CD4-positive, alpha-beta T cell treated with Interferon gamma for 1 hour (primary cell): ENCODE results near the gene ARVCF.
A peak's percentile ranks its signal among the peaks of the same experiment; 100 is the strongest.

ENCODE experiments used
- DNase-seq: peaks from one replicate; pipeline ENCODE4 v3.0.0-alpha.2; 2020

Gene ARVCF

DNA sequence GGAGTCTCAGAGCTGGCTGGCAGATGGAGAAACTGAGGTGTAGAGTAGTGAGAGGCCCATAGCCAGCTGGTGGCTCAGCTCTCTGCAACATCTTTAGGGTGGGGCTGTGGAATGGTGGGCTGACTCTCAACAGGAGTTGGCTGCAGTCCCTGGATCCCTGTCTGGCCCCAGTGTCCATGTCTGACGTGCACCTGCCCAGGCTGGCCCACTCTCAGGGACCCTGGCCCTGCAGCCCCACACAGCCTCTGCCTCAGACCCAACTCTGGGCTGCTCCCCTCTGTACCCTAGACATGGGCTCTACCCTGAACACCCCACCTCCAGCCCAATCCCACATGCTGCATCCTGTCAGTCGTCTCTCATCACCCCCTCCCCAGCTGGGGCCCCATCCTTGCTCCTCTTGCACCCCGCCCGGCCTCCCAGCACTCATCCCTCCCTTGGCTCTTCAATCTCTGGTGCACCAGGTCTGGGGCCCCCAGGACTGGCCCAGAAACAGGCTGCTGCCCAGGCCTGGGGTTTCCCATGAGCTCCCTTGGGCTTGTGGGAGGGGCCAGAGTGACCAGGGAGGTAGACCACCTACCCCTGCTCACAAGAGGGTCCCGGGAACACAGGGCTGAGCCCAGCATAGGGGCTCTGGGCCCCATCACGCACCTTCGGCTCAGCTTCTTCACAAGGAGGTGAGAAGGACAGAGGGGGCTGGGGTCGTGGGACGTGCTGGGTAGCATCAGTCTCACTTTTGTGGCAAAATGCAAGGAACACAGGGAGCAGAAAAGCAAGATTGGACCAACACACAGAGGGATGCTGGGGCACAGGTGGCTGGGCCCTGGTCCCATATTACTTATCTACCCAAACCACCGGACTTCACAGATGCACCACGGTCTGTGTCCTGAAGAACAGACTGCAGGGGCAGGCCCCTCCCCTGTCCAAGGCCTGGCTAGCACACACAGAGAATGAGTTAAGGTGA lies 31.5 kb downstream of the ARVCF start:
- no peak for DNase-seq

DNA sequence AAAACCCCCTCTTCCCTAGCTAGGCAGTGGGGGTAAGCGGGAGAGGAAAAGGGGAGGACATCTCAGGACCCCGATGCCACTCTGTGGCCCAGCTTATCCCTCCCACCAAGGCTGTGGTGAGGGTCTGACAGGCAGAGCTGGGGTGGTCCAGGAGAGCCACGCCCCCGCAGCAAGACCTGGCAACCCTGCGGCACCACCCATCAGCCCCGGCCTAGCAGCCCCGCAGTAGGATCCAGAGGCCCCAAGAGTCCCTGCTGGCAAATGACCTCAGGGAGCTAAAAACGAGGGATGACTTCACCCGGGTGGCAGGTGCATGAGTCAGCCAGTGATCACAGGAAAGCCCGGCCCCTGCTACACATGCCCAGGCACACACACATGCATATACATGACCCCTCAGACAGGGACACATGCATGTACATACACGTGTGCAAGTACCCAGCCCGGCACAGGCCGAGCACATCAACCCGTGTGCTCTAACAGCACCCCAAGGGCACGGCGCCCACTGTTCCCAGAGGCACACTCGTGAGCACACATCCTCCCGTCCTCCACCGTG lies 32.3 kb downstream of the ARVCF start:
- DNase-seq: no peak

DNA sequence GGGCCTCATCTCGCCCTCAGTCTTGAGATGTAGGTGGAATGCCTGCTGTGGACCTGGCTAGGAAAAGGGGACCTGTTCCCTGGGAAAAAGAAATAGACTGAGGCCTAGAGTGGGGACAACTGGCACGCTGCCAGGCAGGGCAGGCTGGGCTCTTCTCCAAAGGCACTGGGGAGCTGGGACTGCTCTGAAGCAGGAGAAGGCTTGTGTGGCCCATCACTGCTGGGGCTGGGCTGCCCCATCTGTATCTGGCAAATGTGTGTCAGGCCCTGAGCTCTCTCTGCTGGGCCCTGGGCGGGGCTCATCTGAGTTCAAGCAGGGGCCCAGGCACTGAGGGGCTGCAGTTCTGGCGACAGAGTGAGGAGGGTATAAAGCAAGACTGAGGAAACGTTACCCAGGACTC lies 32.9 kb downstream of the ARVCF start:
- no peak for DNase-seq

DNA sequence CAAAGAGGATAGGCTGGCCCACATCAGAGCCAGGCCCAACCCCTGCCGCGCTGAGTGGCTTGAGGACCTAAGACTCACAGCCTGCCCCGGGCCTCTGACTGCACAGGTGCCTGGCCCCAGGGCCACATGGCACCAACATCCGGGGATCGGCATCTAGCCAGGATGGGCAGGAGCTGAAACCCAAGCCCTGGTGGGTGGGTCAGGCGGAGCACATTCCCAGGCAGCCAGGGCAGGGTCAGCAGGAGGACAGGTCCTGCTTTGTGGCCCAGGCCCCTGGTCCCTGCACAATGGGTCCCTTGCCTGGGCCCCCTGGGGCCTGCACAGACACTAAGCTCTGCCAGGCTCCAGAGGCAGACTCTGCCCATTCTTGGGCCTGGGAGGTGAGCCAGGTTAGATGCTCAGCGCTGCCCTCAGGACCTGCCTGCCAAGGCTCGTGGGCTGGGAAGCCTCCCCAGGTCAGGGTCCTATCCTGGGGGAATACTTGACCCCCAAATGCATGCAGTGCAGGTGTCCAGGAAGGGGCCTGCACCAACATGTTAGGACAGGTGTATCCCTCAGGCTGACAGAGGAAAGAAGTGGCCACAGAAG lies 33.5 kb downstream of the ARVCF start:
- DNase-seq: no peak

DNA sequence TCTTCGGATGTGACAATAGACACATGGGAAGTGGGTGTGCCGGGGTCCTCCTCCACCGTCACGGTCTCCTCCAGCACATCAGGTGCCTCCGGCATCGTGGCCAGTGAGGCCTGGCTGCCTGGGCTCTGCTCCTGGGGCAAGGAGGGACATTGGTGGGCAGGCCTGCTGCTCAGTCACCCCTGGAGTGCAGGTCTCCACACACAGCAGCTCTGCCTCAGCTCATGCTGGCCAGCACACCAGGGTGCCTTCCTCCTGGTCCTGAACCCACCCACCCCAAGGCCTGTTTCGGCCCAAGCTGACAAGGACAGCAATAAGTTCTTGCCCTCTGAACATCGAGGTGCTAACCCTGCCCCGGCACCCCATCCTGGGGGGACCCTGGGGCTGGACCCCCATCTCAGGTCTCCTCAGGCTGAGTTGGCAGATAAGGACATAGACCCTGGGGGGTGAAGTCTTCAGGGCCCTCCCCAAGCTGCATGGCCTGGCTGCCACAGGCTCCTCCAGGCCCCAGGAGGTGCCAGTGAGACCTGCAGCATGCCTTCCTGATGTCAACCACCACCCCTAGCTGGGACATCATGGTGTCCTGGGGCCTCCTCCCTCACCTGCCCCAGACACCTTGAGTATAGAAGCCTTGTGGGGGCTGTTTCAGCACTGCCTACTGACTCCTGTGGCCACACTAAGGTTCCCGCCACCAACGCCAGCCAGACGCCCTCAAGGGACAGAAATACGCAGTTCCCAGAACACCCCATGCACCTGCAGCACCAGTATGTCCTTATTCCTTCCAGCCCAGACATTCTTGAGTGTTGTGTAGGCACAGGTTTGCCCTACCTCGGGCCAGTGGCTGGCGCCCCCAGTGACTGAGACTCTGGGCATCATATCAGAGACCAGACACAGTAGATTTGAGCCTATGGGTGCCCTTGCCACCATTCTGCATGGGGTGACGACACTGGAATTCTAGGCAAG lies 34.4 kb downstream of the ARVCF start:
- no peak for DNase-seq

DNA sequence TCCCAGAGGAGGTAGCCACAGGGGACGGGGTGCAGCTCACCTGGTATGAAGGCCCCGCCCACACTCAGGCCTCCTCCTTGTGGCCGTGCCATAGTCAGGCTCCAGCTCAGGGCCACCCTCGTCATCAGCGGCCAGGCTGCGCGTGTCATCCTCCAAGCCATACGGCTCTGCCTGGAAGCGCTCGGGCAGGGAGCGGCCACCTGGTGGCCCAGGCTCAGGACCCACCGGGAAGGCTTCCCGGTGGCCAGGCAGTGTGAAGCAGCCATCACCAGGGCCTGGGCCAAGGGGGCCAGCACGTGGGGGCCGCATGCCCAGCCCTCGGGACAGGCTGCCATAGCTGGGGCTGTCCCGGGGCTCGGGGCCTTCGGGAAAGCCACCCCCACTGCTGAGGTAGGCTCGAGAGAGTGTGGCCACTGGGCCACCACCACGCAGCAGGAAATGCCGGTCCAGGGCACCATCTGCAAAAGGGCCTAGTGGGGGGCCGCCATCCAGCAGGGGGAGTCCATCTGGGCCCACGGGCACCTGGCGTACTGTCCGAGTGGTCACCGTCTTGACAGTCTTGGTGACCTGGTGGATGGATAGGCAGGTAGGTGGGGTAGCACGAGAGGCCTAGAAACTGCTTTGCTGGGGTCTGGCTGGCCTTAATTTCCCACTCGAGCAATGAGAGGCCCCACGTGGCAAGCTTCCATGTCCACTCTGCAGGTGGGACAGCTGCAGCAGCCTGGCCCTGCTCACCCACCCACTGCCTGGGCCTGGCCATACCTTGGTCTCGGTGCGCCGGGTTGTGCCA lies 35.3 kb downstream of the ARVCF start:
- no peak for DNase-seq

DNA sequence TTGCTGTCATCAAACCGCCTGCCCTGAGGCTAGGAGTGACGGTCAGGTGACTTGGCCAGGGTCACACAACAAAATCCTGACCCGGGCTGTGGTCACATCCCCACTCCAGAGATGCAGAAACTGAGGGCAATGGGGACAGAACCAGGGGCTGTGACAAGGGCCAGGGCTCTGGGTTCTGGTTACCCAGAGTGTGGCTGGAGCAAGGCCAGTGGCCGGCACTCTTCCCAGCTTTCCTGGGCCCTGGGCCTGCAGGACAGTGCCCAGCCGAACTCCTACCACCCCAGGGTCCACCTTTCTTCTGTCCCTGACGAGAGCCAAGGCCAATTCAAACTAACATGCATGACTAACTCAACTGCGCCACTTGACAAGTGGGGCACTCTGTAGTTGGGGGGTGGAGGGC lies 35.9 kb downstream of the ARVCF start:
- no peak for DNase-seq

DNA sequence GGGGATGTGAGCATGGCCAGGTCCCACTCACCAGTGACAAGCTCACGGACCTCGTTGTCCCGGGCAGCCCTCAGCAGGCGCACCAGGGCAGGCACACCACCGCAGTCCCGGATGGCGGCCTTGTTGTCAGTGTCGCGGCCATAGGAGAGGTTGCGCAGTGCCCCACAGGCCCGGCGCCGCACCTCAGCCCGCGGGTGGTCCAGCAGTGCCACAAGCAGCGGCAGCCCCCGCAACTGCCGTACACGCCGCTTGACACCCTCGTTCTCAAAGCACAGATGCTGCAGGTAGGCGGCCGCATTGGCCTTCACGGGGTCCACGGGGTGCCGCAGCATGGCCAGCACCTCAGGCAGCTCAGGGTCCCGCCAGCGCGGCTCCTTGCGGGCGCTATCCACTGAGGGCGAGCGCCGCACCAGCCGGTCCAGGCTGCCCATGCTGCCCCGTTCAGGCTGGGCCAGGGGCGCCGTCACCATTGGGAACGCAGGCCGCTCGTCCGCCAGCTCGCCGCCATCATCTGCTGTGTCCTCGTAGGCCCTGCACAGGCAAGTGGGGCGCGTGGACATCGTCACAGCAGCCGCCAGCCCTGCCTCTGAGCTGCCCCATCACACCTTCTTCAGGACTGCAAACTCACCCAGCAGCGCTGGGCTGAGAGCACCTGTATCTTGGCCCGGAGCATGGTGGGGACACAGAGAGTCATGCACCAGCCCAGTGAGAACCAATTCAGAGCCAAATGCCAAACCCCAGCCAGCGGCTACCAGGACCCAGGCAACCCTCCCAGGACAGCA lies 36.7 kb downstream of the ARVCF start:
- no peak for DNase-seq

DNA sequence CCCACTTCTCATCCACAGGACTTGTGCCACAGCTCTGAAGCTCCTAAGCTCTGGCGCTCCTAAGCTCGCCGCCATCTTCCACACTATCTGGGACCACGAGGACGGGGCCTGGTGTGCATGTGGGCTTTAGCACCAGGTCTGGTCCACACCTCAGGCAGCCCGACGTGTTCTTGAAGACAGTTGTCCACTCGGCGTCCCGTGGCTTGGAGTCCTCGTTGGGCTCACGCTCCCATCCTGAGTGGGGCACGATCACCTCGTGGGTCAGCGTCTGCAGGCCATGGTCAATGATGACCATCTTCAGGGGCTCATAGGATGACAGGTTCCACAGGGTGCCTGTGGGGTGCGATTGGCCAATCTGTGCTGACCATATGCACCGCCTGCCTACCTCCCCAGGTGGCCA lies 37.9 kb downstream of the ARVCF start:
- DNase-seq: no peak

DNA sequence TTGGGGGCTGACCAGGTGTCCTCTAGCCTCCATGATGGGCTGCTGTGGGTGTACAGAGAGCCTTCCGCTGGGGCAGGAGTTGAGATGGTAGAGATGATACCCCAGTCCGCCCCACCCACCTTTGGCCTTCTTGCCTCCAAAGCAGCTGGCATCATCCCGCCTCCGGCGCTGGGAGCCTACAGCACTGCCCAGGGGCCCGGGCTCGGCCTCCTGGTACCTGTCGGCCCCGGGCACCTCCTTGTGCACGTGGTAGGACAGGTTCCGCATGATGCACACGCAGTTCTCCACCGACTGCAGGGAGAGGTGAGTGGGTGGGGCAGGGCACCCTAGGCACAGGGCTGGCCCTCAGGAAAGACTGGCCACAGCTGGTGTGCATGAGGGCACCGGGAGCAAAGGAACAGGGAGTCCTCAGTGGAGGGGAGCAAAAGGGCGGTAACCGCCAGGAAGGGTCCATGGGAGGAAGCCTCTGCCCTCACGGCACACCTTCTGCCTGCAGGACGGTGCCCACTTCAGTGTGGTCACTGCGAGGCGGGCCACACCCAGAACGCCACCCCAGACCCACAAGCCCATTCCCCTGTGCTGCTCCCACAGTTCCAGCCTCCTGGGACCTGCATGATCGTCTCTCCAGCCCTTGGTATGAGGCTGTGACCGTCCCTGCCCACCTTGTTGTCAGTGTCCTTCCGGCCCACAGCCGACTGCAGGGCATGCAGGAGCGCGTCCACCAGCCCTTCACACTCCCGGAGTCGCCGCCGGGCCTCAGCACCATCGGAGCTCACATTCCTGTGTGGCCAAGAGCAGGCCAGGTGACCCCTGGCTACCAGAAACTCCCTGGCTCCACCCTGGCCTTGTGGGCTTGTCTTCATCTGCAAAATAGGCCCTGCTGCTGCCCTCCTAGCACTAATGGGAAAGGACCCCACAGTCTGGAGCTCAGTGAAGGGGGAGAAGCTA lies 39.1 kb downstream of the ARVCF start:
- no peak for DNase-seq

DNA sequence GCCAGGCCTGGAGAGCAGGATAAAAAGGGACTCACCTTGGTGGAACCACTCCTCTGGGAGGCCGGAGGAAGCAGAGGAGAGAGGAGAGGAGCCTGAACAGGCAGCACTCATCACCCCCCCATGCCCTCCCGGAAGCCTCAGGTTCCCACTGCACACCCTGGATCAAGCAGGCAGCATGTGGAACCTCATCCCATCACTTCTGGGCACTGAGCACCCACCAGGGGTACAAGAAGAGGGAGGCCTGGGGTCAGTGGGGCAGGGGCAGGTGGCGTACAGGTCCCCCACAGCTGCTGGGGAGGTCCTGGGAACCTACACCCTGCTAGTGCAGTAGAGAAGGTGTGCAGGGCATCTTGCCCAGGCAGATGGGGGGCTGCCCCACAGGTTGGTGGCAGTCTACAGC lies 40.0 kb downstream of the ARVCF start:
- DNase-seq: no peak

DNA sequence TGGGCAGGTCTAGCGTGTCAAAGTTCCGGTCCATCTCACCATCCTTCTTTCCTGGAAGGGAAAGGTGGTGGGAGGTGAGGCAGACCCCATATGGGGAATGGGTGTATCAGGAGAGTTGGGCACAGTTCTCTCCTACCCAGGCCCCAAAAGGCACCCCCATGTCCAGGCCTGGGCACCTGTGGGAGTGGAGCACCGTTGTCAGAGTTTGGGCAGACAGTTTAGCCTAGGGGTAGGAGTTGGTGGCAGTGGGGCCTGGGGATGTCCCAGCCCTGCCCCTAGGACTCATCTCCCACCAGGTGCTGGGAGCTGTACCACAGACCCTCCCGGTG lies 41.0 kb downstream of the ARVCF start:
- no peak for DNase-seq

DNA sequence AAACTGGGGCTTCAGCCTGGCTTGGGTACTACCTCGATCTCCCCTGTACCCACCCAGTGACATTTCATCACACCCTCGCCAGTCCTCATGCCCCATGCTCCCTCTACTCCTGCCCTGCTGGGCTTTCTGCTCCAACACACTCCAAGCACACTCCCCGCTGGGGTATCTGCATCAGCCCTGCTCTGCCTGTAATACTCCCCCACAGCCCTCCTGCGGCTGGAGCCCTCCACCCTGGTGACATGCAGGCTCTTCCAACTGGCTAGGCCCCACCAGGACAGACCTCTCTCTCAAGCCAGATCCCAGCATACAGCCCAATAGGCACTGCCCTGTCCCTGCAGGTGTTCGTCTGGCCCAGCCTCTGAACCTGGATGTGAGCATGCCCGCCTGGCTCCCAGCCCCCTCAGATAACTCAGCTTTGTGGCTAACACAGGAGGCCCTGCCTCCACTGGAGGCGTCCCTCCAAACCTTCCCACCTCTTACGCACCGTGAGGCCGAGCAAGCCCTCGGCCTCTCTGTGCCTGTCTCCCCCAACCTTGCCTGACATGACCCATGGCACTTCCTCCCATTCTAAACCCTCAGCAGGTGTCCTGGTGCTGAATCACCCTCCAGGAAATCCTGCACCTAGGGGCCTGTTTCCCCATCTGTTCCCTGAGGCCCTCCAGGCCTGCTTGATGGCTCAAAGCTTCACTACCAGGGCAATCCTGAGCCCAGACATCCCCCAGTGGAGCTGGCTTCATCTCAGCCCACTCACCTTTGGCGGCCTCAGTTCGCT lies 41.5 kb downstream of the ARVCF start:
- DNase-seq: no peak

DNA sequence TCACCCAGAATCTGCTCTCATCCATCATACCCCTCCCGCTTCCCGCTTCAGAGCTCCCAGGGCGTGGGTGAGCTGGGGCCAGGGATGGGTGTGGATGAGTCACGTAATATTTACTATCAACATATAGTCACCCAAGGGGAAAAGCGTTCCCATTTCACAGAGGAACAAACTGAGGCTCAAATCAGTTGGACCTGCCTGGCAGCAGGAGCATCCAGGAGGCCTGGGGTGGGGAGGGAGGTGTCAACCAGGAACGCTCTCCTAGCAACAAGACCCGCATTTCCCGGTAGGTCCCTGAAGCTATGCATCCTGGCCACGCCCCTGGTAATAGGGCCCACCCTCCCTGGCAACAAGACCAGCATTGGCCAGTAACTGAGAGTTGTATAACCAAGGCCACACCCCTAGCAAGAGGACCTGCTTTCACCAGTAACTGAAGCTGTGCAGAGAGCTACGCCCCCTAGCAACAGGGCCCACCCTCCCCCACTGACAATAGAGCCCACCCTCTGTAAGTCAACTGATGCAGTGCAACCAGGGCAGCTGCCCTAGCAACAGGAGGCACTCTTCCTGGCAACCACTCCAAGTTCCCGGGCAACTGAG lies 42.3 kb downstream of the ARVCF start:
- peak; percentile 37 for DNase-seq

DNA sequence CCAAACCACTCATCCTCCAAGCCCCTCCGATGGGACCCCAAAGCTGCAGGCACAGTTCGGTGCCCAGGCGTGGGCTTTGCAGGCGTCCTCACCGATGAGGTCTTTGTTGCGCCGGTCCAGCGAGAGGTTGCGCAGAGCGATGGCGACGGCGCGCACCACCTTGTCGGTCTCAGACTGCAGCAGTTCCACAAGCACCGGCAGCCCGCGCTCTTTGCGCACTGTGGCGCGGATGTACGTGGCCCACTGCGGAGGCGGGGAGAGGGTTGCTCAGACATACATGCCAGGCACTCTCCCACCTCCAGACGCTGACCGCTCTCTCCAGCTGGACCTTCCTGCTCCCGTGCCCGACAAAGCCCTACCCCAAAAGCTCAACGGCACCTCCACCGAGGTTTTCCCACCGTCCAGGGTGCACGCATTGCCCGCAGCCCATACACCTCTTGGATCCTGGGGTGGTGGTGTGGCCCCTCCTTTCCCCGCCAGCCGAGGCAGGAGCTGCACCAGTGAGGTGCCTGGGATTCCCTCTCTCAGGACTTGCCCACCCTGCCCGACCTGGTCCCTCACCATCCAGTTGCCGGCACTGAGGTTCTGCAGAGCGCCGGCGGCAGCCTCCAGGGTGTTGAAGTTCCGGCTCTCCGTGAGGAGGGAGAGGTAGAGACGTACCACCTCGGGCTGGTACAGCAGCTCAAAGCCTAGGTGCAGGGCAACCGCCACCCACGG lies 42.9 kb downstream of the ARVCF start:
- DNase-seq: no peak

DNA sequence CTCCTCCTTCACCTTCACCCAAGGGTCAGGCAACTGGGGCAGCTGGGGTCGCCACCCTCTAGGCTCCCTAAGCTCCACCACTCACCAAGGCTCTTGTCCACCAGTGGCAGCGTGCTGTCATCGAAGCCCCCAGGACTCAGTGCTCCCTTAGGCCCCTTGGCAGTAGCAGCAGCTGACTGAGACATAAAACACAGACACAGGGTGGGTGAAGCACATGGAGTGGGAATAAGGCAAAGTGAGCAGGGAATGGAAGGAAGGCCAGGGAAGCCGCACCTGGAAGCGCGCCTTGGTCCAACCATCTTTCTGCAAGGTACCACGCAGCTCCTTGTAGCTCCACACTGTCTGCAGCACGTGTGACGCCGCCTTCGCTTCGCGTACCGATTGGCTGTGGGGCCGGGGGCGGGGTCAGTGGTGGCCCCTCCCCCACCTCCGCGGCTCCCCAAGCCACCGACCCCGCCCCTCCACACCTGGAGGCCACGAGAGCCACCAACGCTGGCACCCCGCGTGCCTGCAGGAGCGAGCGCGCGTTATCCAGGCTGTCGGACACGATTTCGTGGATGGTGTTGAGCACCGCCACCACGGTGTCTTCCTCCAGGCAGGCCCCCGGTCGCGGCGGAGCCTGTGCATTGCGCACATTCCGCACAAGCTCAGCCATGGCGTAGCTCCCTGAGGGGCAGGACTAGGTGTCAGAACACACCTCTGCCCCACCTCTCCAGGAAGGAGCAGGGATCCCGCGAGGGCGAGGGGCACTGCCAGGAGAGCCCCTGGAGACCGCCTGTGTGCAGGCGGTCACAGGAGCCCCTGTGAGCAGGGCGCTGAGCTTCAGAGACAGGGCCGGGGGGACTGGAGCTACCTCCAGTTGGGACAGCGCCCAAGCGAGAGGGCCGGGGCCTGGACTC lies 43.7 kb downstream of the ARVCF start:
- no peak for DNase-seq

DNA sequence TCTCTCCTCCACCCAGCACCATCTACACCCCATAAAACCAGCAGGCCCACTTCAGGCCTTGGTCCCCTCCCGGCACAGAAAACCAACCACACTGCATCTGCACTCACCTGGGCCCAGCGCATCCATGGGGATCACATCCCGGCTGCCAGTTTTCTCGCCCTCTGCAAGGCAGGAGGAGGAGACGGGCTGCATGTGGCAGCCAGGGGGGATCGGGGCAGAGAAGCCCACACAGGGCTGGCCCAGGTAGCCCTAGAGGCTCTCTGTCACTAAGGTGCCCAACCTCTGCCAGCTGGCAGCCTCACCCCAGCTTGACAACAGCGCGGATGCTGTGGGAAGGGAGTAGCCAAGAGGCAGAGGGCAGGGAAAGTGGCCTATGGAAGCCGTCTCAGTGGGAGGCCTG lies 44.4 kb downstream of the ARVCF start:
- no peak for DNase-seq
